Stimulated activated naive CD8-positive, alpha-beta T cell treated with anti-CD3 and anti-CD28 coated beads, Interleukin-15, Interleukin-2, amounts not matched to agents 100 ng/mL and 50 ng/mL, for 24 hours (primary cell): ENCODE data around the gene CDADC1.
"Not testable (repeated sequence)": the region's sequence is repeated elsewhere in the genome, so short reads cannot be mapped to it uniquely, and the experiment has no call there.

Experiments
- H3K27ac Mint-ChIP-seq: one replicate; pipeline ENCODE4 v1.8.0; 2021; ENCODE audit warnings: mild to moderate bottlenecking, mixed read lengths
- H3K27me3 Mint-ChIP-seq: one replicate; pipeline ENCODE4 v1.8.0; 2021; ENCODE audit warnings: mixed read lengths
- H3K36me3 Mint-ChIP-seq: one replicate; pipeline ENCODE4 v1.8.0; 2021; ENCODE audit warnings: low read depth, mixed read lengths
- H3K4me1 Mint-ChIP-seq: one replicate; pipeline ENCODE4 v1.8.0; 2021; ENCODE audit warnings: low read depth, mixed read lengths
- H3K4me3 Mint-ChIP-seq: one replicate; pipeline ENCODE4 v1.8.0; 2021; ENCODE audit warnings: mild to moderate bottlenecking, mixed read lengths
- H3K9me3 Mint-ChIP-seq: one replicate; pipeline ENCODE4 v1.8.0; 2021; ENCODE audit warnings: mixed read lengths

Gene CDADC1

GRCh38 chr13:49308097-49308875 lies 60.6 kb downstream of the CDADC1 start:
- H3K36me3 Mint-ChIP-seq, result no peaks in the 10 kb centered on the region
- no peaks in the 10 kb centered on the region for H3K9me3 Mint-ChIP-seq
- H3K27me3 Mint-ChIP-seq, result no peaks in the 10 kb centered on the region
- H3K27ac Mint-ChIP-seq, result no peak overlapping the region
- no peak overlapping the region for H3K4me3 Mint-ChIP-seq
- H3K4me1 Mint-ChIP-seq, result no peaks in the 10 kb centered on the region

- Mint-ChIP-seq H3K9me3 (no peaks in the 10 kb centered on the region), H3K27me3 (no peaks in the 10 kb centered on the region), H3K36me3 (no peaks in the 10 kb centered on the region), H3K4me3 (no peak overlapping the region), H3K27ac (no peak overlapping the region), H3K4me1 (peaks cover 2% of the 10 kb centered on the region)
These were observed 61.2 kb downstream of the CDADC1 start for GRCh38 chr13:49308921-49309408.

GRCh38 chr13:49310251-49310650 lies 62.5 kb downstream of the CDADC1 start:
- peaks cover 3% of the 10 kb centered on the region for H3K4me1 Mint-ChIP-seq
- no peak overlapping the region for H3K4me3 Mint-ChIP-seq
- no peaks in the 10 kb centered on the region for H3K9me3 Mint-ChIP-seq
- no peaks in the 10 kb centered on the region for H3K27me3 Mint-ChIP-seq
- no peaks in the 10 kb centered on the region for H3K36me3 Mint-ChIP-seq
- no peak overlapping the region for H3K27ac Mint-ChIP-seq

GRCh38 chr13:49311816-49312215 lies 64.1 kb downstream of the CDADC1 start:
- Mint-ChIP-seq H3K4me1 (peaks cover 3% of the 10 kb centered on the region), H3K27ac (no peak overlapping the region), H3K27me3 (no peaks in the 10 kb centered on the region), H3K4me3 (no peak overlapping the region), H3K9me3 (no peaks in the 10 kb centered on the region), H3K36me3 (no peaks in the 10 kb centered on the region)

GRCh38 chr13:49314344-49314882 lies 66.7 kb downstream of the CDADC1 start:
- Mint-ChIP-seq H3K27ac (peak overlapping the region; percentile 40), H3K27me3 (no peaks in the 10 kb centered on the region)

GRCh38 chr13:49315036-49315565 lies 67.4 kb downstream of the CDADC1 start:
- Mint-ChIP-seq H3K27me3 (no peaks in the 10 kb centered on the region), H3K9me3 (no peaks in the 10 kb centered on the region), H3K36me3 (no peaks in the 10 kb centered on the region), H3K4me3 (no peak overlapping the region), H3K4me1 (peaks cover 3% of the 10 kb centered on the region), H3K27ac (no peak overlapping the region)

More at GRCh38 chr13:49314344-49314882, 66.7 kb downstream of the CDADC1 start:
- Mint-ChIP-seq H3K36me3 (no peaks in the 10 kb centered on the region), H3K9me3 (no peaks in the 10 kb centered on the region), H3K4me3 (no peak overlapping the region), H3K4me1 (peaks cover 3% of the 10 kb centered on the region)

- Mint-ChIP-seq H3K9me3 (no peaks in the 10 kb centered on the region), H3K27me3 (no peaks in the 10 kb centered on the region), H3K4me1 (peaks cover 11% of the 10 kb centered on the region), H3K36me3 (no peaks in the 10 kb centered on the region), H3K4me3 (no peak overlapping the region), H3K27ac (no peak overlapping the region)
These were observed 68.2 kb downstream of the CDADC1 start for GRCh38 chr13:49315756-49316482.

- Mint-ChIP-seq H3K4me1 (peaks cover 13% of the 10 kb centered on the region), H3K9me3 (no peaks in the 10 kb centered on the region), H3K27me3 (no peaks in the 10 kb centered on the region), H3K36me3 (no peaks in the 10 kb centered on the region), H3K27ac (no peak overlapping the region), H3K4me3 (no peak overlapping the region)
These were observed 71.8 kb downstream of the CDADC1 start for GRCh38 chr13:49319551-49319950.

- Mint-ChIP-seq H3K9me3 (no peaks in the 10 kb centered on the region), H3K4me3 (no peak overlapping the region), H3K4me1 (peaks cover 13% of the 10 kb centered on the region), H3K36me3 (no peaks in the 10 kb centered on the region), H3K27ac (no peak overlapping the region), H3K27me3 (no peaks in the 10 kb centered on the region)
These were observed 72.2 kb downstream of the CDADC1 start for GRCh38 chr13:49319951-49320350.

GRCh38 chr13:49320975-49321374 lies 73.2 kb downstream of the CDADC1 start:
- H3K27ac Mint-ChIP-seq, result no peak overlapping the region

GRCh38 chr13:49322702-49323101 lies 75.0 kb downstream of the CDADC1 start:
- Mint-ChIP-seq H3K4me1 (peaks cover 13% of the 10 kb centered on the region), H3K4me3 (no peak overlapping the region), H3K27me3 (no peaks in the 10 kb centered on the region), H3K27ac (no peak overlapping the region), H3K36me3 (no peaks in the 10 kb centered on the region), H3K9me3 (no peaks in the 10 kb centered on the region)

More at GRCh38 chr13:49320975-49321374, 73.2 kb downstream of the CDADC1 start:
- H3K36me3 Mint-ChIP-seq, result no peaks in the 10 kb centered on the region
- H3K27me3 Mint-ChIP-seq, result no peaks in the 10 kb centered on the region
- no peak overlapping the region for H3K4me3 Mint-ChIP-seq
- no peaks in the 10 kb centered on the region for H3K9me3 Mint-ChIP-seq
- peaks cover 13% of the 10 kb centered on the region for H3K4me1 Mint-ChIP-seq

- Mint-ChIP-seq H3K27ac (no peak overlapping the region), H3K4me3 (no peak overlapping the region), H3K9me3 (no peaks in the 10 kb centered on the region), H3K27me3 (no peaks in the 10 kb centered on the region), H3K36me3 (no peaks in the 10 kb centered on the region), H3K4me1 (peaks cover 13% of the 10 kb centered on the region)
These were observed 75.6 kb downstream of the CDADC1 start for GRCh38 chr13:49323344-49323743.

GRCh38 chr13:49326222-49326917 lies 78.6 kb downstream of the CDADC1 start:
- Mint-ChIP-seq H3K27me3 (no peaks in the 10 kb centered on the region), H3K36me3 (no peaks in the 10 kb centered on the region), H3K4me1 (peaks cover 1% of the 10 kb centered on the region), H3K4me3 (no peak overlapping the region), H3K9me3 (no peaks in the 10 kb centered on the region), H3K27ac (no peak overlapping the region)

- H3K4me3 Mint-ChIP-seq, H3K27me3 Mint-ChIP-seq, H3K9me3 Mint-ChIP-seq, H3K4me1 Mint-ChIP-seq, H3K27ac Mint-ChIP-seq, H3K36me3 Mint-ChIP-seq: not testable (repeated sequence)
These were observed 79.4 kb downstream of the CDADC1 start for GRCh38 chr13:49327145-49327544.
